ENCODE results near the gene ASCL2.
"Not testable (repeated sequence)": the region's sequence is repeated elsewhere in the genome, so short reads cannot be mapped to it uniquely, and the experiment has no call there.

ASCL2 gene

GRCh38 chr11:2297623-2298030 lies 27.2 kb upstream of the ASCL2 start:
- no peak for DNase-seq (ENCODE audit: low read depth)

GRCh38 chr11:2296913-2297622 lies 26.7 kb upstream of the ASCL2 start:
- no peak for DNase-seq (ENCODE audit: low read depth)

- DNase-seq (ENCODE audit: low read depth): no peak
Measured at GRCh38 chr11:2295971-2296912, 25.9 kb upstream of the ASCL2 start.

GRCh38 chr11:2294926-2295290 lies 24.5 kb upstream of the ASCL2 start:
- no peak for DNase-seq (ENCODE audit: low read depth)

- no peak for DNase-seq (ENCODE audit: low read depth)
Measured at GRCh38 chr11:2293984-2294925, 23.9 kb upstream of the ASCL2 start.

- no peak for DNase-seq (ENCODE audit: low read depth)
Measured at GRCh38 chr11:2293531-2293971, 23.2 kb upstream of the ASCL2 start.

GRCh38 chr11:2290351-2290841 lies 20.0 kb upstream of the ASCL2 start:
- no peak for DNase-seq (ENCODE audit: low read depth)

GRCh38 chr11:2289859-2290258 lies 19.5 kb upstream of the ASCL2 start:
- no peak for DNase-seq (ENCODE audit: low read depth)

GRCh38 chr11:2289350-2289749 lies 19.0 kb upstream of the ASCL2 start:
- DNase-seq (ENCODE audit: low read depth): no peak

- no peak for DNase-seq (ENCODE audit: low read depth)
Measured at GRCh38 chr11:2287091-2287490, 16.7 kb upstream of the ASCL2 start.

GRCh38 chr11:2286350-2286749 lies 16.0 kb upstream of the ASCL2 start:
- DNase-seq (ENCODE audit: low read depth): not testable (repeated sequence)

GRCh38 chr11:2280208-2280607 lies 9.8 kb upstream of the ASCL2 start:
- no peak for DNase-seq (ENCODE audit: low read depth)

- DNase-seq (ENCODE audit: low read depth): no peak
Measured at GRCh38 chr11:2277933-2278523, 7.6 kb upstream of the ASCL2 start.

GRCh38 chr11:2277008-2277346 lies 6.6 kb upstream of the ASCL2 start:
- no peak for DNase-seq (ENCODE audit: low read depth)

- DNase-seq (ENCODE audit: low read depth): no peak
Measured at GRCh38 chr11:2276280-2277007, 6.1 kb upstream of the ASCL2 start.

- DNase-seq (ENCODE audit: low read depth): no peak
Measured at GRCh38 chr11:2275334-2276279, 5.2 kb upstream of the ASCL2 start.

GRCh38 chr11:2273771-2274170 lies 3.4 kb upstream of the ASCL2 start:
- DNase-seq (ENCODE audit: low read depth): no peak

- DNase-seq (ENCODE audit: low read depth): no peak
Measured at GRCh38 chr11:2273311-2273710, 2.9 kb upstream of the ASCL2 start.

- no peak for DNase-seq (ENCODE audit: low read depth)
Measured at GRCh38 chr11:2272946-2273280, 2.5 kb upstream of the ASCL2 start.

Data from stimulated activated CD4-positive, alpha-beta T cell treated with anti-CD3 and anti-CD28 coated beads, Interleukin-2, amount 100 ng/mL, for 4 hours (primary cell).